Nephron (organoid): Measurements from ENCODE around the gene INAVA.
"Not testable (repeated sequence)": the region's sequence is repeated elsewhere in the genome, so short reads cannot be mapped to it uniquely, and the experiment has no call there.

Experiments used
- H3K27ac Mint-ChIP-seq, 3 experiments: 2 replicates each; pipeline ENCODE4 v1.8.0; 2020; ENCODE audit warnings: mixed read lengths in 3 of 3, mild to moderate bottlenecking in 2 of 3, moderate library complexity in 1 of 3
- H3K27me3 Mint-ChIP-seq: 2 replicates; pipeline ENCODE4 v1.8.0; 2021; ENCODE audit warnings: low read depth, mild to moderate bottlenecking, moderate library complexity, mixed read lengths
- H3K36me3 Mint-ChIP-seq: 2 replicates; pipeline ENCODE4 v1.8.0; 2020; ENCODE audit warnings: low read depth, mixed read lengths
- H3K4me1 Mint-ChIP-seq: 2 replicates; pipeline ENCODE4 v1.8.0; 2020; ENCODE audit warnings: mixed read lengths
- H3K4me3 Mint-ChIP-seq, 3 experiments: 2 replicates each; pipeline ENCODE4 v1.8.0; 2020; ENCODE audit warnings: mild to moderate bottlenecking in 3 of 3, mixed read lengths in 3 of 3, moderate library complexity in 2 of 3
- H3K9me3 Mint-ChIP-seq: 2 replicates; pipeline ENCODE4 v1.8.0; 2020; ENCODE audit warnings: mixed read lengths
- CTCF ChIP-seq, 3 experiments: fragments of 200-600 bp; sonication (generic); IDR thresholded peaks; one replicate each; pipeline ENCODE4 v1.5.0; 2021; ENCODE audit warnings: antibody characterized with exemption in 3 of 3; ENCODE audit not compliant: unreplicated experiment in 3 of 3

INAVA gene

DNA sequence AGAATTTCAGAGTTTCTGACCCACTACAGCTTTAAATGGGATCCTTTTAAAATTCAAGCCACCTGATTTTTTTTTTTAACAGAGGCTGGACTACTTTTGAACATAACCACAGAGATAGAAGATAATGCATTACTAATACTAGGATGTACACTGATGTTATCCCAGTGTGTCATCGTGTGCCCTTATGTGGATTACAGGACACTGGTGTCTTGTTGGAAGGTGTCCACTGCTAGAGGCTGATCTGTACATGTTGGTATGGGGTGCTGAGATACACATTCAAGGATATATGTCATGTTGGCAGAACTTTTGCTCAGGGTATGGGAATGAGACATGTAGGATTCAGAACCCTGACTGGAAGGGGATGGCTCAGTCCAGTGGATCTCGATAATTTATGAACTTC, 56.3 kb downstream of the INAVA start:
- Mint-ChIP-seq H3K27ac (no peak overlapping the region), H3K4me1 (no peaks in the 10 kb centered on the region), H3K27me3 (peaks cover 11% of the 10 kb centered on the region), H3K36me3 (peaks cover 7% of the 10 kb centered on the region), H3K9me3 (peaks cover 22% of the 10 kb centered on the region), H3K4me3 (no peak overlapping the region)
- no peak for TF ChIP-seq CTCF (IDR thresholded peaks at IDR 0.05; ENCODE audit: unreplicated experiment in 3 of 3)

DNA sequence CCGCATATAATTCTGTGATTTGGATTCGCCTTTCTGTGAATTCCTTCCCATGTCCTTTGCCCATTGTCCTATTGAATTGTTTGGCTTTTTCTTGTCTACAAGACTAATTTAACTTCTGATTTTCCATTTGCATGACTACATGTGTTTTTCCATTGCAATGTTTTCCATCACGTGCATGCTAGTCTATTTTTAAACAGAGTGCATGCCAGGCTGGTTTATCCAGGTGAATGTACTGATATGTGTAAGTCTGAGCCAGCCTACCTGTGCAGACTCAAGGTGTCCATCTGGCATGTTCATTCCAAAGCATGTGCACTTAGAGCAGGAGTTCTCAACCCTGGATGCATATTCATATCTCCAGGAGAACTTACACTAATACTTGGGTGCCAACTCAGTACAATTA, 59.7 kb downstream of the INAVA start:
- H3K27ac Mint-ChIP-seq: no peak overlapping the region
- peaks cover 1% of the 10 kb centered on the region for H3K4me1 Mint-ChIP-seq
- no peak overlapping the region for H3K4me3 Mint-ChIP-seq
- no peaks in the 10 kb centered on the region for H3K9me3 Mint-ChIP-seq
- no peaks in the 10 kb centered on the region for H3K36me3 Mint-ChIP-seq
- TF ChIP-seq CTCF (IDR thresholded peaks at IDR 0.05; ENCODE audit: unreplicated experiment in 3 of 3): no peak
- H3K27me3 Mint-ChIP-seq: peaks cover 17% of the 10 kb centered on the region

- Mint-ChIP-seq H3K9me3 (no peaks in the 10 kb centered on the region), H3K27ac (no peak overlapping the region), H3K4me1 (peaks cover 17% of the 10 kb centered on the region), H3K36me3 (no peaks in the 10 kb centered on the region), H3K4me3 (no peak overlapping the region), H3K27me3 (peaks cover 24% of the 10 kb centered on the region)
- no peak for TF ChIP-seq CTCF (IDR thresholded peaks at IDR 0.05; ENCODE audit: unreplicated experiment in 3 of 3)
These were observed 63.9 kb downstream of the INAVA start for GRCh38 chr1:200958597-200958996.

DNA sequence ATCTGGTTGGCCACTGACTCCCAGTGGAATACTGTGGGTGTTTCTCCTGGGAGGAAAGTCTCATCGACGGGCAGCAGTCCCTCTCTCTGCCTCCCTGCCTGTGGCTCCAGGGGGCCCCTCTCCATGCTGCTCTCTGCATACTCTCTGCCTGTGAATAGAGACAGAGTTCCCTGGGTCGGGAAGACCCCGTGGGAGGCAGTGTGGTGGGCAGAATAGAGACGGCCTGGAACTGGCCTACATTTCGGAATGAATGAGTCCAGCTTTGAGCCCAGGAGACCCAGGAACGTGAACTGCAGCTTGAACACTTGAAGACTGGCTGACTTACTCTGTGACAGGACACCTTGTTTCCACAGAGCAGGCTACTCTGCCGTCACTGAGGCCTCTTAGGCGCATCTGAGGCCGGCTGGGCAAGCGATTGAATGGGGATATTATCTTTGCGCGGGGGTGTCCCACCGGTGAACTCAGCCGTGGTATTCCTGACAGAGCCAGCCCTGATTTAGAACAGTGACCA, 64.8 kb downstream of the INAVA start:
- TF ChIP-seq CTCF (IDR thresholded peaks at IDR 0.05; ENCODE audit: unreplicated experiment in 3 of 3): no peak
- no peaks in the 10 kb centered on the region for H3K36me3 Mint-ChIP-seq
- peak overlapping the region; percentile 15 to 70 (median 16) for H3K27ac Mint-ChIP-seq
- peaks cover 19% of the 10 kb centered on the region for H3K4me1 Mint-ChIP-seq
- no peaks in the 10 kb centered on the region for H3K9me3 Mint-ChIP-seq
- H3K4me3 Mint-ChIP-seq: no peak overlapping the region
- H3K27me3 Mint-ChIP-seq: peaks cover 24% of the 10 kb centered on the region

DNA sequence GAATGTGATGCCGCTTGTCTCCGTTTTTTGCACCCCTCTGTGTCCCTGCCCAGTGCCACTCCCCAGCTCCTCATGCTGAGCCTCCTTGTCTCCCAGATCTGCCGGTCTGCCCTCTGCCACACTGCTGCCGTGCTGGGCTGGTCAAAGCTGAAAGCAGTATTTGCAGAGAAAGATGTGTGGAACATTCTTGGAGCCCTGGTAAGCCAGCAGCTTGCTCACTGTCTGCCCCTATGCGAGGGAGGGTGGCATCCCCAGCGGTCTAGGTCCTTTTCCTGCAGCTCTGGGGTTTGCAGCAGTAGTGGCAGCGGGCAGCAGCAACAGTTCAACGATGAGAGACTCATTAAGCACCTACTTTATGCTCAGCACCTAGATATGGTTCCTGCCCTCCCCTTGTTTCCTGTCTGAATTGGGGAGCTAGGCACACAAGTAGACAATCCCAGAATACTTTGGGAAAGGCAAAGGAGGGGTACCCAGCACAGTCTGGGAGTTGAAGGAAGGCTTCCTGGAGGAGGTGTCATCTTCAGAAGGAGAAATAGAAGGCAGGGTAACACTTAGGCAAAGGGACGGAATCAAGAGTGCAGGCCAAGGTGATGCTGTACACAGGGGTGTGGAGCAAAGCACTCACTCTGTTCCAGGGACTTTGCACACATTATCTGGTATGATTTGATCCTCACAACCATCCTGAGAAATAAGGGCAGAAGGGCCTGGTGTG, 65.7 kb downstream of the INAVA start:
- no peaks in the 10 kb centered on the region for H3K9me3 Mint-ChIP-seq
- peaks cover 27% of the 10 kb centered on the region for H3K4me1 Mint-ChIP-seq
- no peak overlapping the region for H3K4me3 Mint-ChIP-seq
- H3K36me3 Mint-ChIP-seq: no peaks in the 10 kb centered on the region
- peak overlapping the region in 1 of 3 experiments; percentile 15 for H3K27ac Mint-ChIP-seq
- no peak for TF ChIP-seq CTCF (IDR thresholded peaks at IDR 0.05; ENCODE audit: unreplicated experiment in 3 of 3)
- H3K27me3 Mint-ChIP-seq: peaks cover 23% of the 10 kb centered on the region

DNA sequence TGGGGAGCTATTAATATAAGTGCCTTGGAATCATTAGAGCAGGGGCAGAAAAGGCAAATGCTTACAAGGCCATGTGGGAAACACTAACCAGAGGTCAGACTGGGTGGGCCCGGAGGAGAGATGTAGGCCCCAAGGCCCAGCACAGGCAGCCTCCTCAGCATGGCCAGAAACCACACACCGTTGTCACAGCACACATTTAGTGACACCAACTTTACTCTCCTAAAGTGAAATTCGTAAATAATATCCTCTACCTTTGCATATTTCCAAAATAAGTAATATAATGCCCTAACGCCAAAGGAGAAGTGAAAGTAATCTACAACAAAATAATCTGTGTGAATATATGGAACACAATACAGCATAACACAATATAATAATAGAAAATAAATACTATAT, 66.2 kb downstream of the INAVA start:
- Mint-ChIP-seq H3K27ac (no peak overlapping the region), H3K4me1 (peaks cover 32% of the 10 kb centered on the region), H3K27me3 (peaks cover 17% of the 10 kb centered on the region), H3K36me3 (no peaks in the 10 kb centered on the region), H3K4me3 (no peak overlapping the region), H3K9me3 (no peaks in the 10 kb centered on the region)
- no peak for TF ChIP-seq CTCF (IDR thresholded peaks at IDR 0.05; ENCODE audit: unreplicated experiment in 3 of 3)

DNA sequence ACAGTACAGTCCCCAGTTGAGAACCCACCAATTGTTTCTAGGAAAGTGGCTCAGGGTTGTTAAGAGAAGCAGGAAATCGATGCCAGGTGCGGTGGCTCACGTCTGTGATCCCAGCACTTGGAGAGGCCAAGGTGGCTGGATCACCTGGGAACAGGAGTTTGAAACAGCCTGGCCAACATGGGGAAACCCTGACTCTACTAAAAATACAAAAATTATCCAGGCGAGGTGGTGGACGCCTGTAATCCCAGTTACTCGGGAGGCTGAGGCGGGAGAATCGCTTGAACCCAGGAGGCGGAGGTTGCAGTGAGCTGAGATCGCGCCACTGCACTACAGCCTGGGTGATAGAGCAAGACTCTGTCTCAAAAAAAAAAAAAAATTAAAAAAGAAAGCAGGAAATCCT, 67.5 kb downstream of the INAVA start:
- H3K4me1 Mint-ChIP-seq: peaks cover 34% of the 10 kb centered on the region
- not testable (repeated sequence) for H3K9me3 Mint-ChIP-seq, H3K27ac Mint-ChIP-seq, H3K4me3 Mint-ChIP-seq, H3K36me3 Mint-ChIP-seq
- H3K27me3 Mint-ChIP-seq: peaks cover 15% of the 10 kb centered on the region
